Measurements from ENCODE around the gene ITGB1BP1.
A peak's percentile ranks its signal among the peaks of the same experiment; 100 is the strongest.

Gene ITGB1BP1, protein sequence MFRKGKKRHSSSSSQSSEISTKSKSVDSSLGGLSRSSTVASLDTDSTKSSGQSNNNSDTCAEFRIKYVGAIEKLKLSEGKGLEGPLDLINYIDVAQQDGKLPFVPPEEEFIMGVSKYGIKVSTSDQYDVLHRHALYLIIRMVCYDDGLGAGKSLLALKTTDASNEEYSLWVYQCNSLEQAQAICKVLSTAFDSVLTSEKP

DNA sequence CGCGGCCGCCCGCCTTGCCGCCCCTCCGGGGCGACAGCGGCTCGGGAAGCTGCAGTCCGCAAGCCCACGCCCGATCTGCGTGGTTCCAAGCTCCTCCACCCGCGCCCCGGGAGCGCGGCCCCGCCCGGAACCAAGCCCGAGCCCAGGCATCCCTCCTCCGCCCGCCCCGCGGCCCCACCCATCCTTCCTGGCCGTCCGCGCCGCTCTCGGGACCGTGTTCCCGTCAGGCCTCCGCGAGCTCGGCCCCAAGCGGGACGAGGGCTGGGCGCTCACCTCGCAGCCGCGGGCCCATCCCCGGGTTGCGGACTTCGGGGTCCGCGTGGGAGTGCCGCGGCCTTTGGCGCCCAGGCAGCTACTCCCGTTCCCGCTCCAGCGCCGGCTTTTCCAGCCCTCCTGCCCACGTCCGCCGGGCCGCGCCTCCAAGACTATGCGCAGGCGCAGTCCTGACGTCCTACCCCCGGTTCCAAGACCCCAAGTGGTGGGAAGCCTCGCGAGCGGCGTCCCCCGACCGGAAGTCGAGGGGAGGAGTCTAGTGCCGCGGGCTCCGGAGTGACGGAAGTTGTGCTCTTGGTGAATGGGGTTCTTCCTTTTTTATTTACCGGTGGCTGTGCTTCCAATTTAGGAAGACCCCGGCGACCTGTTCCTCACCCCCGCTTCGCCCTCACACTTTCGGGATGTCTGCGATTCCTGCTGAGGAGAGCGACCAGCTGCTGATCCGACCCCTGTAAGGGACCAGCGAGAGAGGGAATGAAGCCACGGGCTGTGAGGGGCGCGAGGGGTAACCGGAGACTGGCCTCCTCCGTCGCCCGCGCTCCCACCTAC is at the start of gene ITGB1BP1, which contains the start of gene CPSF3:
Gene ITGB1BP1, minus strand, starts transcription at position 429 of the 822 bp plus-strand sequence. CDS start 4,831 bp downstream, outside the sequence.
Gene CPSF3, plus strand, starts transcription at position 555 of the 822 bp plus-strand sequence. Its CDS starts 120 bp downstream, at position 675.
- peak; percentile 78 for DNase-seq (ENCODE audit: low read depth, low spot score)

DNA sequence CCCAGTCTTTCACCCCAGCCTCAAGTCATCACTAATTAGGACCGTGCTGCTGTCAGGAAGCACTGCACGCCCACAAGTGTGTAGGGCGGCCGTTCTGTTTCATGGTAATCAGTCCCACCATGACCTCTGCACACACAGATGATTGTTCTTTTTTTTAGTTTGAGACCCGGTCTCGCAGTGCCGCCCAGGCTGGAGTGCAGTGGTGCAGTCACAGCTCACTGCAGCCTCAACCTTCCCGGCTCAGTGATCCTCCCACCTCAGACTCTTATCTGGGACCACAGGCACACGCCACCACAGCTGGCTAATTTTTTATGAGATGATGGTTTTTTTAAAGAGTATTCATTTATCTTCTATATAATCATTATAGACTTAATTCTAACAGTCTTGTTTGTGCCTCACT is 49.2 kb upstream of the ITGB1BP1 start:
- DNase-seq (ENCODE audit: low read depth, low spot score), result no peak

- no peak for DNase-seq (ENCODE audit: low read depth, low spot score)
These were observed 47.9 kb upstream of the ITGB1BP1 start for GRCh38 chr2:9471206-9471605.

- DNase-seq (ENCODE audit: low read depth, low spot score), result no peak
These were observed 44.4 kb upstream of the ITGB1BP1 start for GRCh38 chr2:9467687-9468086.

DNA sequence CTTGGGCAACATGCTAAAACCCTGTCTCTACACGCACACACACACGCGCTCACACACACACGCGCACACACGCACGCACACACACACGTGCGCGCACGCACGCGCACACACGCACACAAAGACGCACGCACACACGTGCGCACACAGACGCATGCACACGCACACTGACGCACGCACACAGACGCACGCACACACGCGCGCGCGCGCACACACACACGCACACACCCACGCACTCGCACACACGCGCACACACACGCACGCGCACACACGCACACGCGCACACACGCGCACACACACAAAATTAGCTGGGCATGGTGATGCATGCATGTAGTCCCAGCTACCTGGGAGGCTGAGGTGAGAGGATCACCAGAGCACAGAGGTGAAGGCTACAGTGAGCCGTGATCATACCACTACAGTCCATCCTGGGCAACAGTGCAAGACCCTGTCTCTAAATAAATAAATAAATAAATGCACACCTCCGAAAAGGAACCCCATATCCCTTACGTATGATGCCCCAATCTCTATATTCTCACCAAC is 42.9 kb upstream of the ITGB1BP1 start:
- no peak for DNase-seq (ENCODE audit: low read depth, low spot score)

- DNase-seq (ENCODE audit: low read depth, low spot score), result no peak
These were observed 41.8 kb upstream of the ITGB1BP1 start for GRCh38 chr2:9465170-9465569.

DNA sequence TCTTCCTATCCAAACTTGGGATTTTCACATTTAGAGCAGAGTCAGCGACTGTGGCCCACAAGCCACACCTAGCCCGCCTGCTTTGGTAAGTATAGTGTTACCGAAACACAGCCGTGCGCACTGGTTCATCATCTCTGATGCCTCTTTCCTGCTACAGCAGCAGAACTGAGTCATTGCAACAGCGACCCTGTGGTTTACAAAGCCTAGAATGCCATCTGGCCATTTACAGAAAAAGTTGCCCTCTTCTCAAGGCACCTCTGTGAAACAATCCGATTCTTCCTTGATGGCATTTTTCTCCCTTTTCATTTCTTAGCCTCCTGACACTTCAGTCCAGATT is 40.3 kb upstream of the ITGB1BP1 start:
- no peak for DNase-seq (ENCODE audit: low read depth, low spot score)

DNA sequence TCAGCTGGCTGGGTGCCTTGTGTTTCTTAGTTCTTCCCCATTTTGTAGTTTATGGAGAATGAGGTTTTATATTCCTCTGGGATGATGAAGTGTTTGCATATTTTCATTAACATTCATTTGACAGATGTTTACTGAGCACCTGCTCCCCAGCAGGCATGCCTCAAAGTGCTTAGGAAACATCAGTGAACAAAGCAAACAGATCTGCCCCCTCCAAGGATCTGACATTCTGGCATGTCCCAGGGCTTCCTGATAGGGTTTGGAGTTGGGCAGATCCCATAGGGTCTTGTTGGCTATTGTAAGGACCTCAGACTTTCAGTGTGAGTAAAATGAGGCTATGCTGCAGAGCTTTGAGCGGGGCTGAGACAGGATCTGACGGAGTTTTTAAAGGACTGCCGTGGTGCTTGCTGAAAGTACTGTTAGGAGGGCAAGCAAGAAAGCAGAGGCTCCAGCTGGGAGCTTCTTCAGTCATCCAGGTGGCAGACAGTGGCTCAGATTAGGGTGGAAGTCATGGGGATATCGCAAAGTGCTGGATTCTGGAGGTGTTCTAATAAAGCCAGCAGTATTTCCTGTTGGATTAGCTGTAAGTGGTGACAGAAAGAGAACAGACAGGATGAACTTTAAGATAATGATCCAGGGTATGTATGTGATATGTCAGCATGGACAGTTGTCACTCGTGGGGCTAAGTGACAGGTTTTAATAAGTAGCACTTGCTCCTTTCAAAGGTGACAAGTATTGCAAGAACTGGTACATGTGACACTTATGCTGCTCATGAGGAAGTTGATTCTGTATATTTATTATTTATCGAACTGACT is 39.8 kb upstream of the ITGB1BP1 start:
- DNase-seq (ENCODE audit: low read depth, low spot score), result no peak

GRCh38 chr2:9462313-9462712 is 39.0 kb upstream of the ITGB1BP1 start:
- no peak for DNase-seq (ENCODE audit: low read depth, low spot score)

- DNase-seq (ENCODE audit: low read depth, low spot score), result no peak
These were observed 37.8 kb upstream of the ITGB1BP1 start for GRCh38 chr2:9461079-9461478.

DNA sequence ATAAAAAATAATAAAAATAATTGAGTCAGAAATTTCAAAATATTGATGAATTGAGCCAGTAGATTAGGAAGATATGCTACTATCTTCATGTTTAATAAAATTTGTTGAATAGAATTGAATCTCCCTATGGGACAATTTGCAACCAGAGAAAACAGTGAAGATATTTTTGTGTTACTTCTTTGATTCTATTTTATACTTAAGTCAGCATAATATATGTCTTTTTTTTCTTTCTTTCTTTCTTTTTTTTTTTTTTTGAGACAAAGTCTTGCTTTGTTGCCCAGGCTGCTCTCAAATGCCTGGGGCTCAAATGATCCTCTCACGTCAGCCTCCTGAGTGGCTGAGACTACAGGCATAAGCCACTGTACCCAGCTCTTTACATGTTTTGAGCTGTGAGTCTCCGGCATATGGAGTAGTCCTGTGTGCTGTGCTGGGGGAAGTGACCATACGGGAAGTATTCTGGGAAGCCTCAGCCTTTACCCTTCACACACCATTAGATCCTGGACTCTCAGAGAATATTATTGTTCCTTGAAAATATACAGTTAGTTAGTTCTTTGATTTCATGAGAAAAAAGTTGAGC is 37.2 kb upstream of the ITGB1BP1 start:
- DNase-seq (ENCODE audit: low read depth, low spot score), result no peak

DNA sequence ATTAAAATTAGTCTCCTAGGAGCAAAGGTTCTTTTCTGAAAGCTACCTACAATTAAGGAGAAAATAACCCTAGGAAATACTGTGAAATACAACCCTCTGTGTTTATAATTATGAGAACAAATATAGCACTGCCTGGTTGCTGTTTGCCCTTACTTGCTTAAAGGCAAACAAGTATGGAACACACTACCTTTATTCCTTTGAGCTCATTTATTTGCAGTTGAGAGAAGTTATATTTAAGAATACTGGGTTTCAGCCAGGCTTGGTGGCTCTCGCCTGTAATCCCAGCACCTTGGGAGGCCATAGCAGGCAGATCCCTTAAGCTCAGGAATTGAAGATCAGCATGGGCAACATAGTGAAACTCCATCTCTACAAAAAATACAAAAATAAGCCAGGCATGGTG is 27.9 kb upstream of the ITGB1BP1 start:
- no peak for DNase-seq (ENCODE audit: low read depth, low spot score)

DNA sequence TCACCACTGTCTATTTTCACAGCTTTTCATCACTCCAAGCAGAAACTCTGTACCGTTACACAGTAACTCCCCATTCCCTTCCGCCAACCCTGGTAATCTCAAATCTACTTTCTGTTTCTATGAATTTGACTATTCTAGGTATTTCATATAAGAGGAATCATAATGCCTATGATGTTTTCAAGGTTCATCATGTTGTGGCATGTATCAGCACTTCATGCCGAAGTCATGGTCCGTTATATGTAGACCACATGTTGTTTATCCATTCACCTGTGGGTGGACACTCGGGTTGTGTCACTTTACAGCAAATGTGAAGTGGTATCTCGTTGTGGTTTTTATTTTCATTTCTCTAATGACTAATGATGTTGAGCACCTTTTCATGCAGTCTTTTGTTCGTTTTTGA is 21.8 kb upstream of the ITGB1BP1 start:
- DNase-seq (ENCODE audit: low read depth, low spot score), result no peak

DNA sequence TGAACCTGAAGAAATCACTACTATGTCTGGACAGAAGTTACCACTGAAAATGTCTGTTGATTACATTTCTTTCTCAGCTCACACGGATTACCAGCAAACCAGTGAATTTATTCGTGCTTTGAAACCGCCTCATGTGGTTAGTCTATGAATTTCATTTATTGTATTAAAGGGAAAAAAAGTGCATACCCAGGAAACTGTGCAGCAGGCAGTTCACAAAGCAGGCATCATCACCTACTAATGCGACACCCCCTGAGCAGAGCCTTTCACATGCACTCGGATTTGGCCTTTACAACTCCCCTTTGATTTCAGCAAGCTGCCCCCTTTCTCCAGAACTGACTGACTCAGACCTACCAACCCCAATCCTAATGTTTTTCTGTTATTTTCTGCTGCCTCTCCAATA is 20.2 kb upstream of the ITGB1BP1 start:
- no peak for DNase-seq (ENCODE audit: low read depth, low spot score)

GRCh38 chr2:9441556-9441955 is 18.2 kb upstream of the ITGB1BP1 start:
- no peak for DNase-seq (ENCODE audit: low read depth, low spot score)

DNA sequence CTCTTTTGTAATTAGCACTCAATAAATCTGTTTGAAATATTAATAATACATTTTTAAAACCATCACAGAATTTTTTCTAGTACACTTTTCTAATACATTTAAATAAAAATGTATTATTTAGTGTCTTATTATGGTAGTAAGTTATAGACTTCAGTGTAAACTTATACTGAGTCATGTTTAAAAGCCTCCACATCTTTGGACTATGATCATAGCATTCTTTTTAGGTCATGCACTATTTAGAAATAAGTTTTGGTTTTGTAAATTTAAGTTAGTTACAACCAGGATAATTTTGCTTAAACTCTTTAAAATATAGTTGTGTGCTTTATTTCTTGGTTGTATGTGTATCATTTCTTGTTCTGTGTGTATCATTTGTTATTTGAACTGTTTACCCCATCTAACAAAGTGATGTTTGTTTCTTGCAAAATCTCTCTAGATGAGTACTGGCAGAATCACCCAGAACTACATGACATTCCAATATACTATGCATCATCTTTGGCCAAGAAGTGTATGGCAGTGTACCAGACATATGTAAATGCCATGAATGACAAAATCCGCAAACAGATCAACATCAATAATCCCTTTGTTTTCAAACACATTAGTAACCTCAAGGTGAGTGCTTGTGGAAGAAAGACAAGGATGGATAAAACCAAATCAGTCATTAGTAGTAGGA is 16.9 kb upstream of the ITGB1BP1 start:
- DNase-seq (ENCODE audit: low read depth, low spot score), result no peak

DNA sequence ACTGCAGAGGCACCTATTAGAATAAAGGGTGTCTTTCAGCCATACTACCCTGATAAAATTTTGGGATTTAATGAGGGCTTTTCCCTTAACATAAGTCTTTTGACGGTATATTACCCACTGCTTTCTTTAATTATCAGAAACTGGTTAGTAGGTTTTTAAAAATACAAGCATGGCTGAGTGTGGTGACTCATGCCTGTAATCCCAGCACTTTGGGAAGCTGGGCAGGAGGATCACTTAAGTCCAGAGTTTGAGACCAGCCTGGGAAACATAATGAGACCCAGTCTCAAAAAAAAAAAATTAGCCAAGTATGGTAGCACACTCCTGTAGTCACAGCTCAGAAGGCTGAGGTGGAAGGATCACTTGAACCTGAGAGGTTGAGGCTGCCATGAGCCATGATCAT is 16.2 kb upstream of the ITGB1BP1 start:
- no peak for DNase-seq (ENCODE audit: low read depth, low spot score)

DNA sequence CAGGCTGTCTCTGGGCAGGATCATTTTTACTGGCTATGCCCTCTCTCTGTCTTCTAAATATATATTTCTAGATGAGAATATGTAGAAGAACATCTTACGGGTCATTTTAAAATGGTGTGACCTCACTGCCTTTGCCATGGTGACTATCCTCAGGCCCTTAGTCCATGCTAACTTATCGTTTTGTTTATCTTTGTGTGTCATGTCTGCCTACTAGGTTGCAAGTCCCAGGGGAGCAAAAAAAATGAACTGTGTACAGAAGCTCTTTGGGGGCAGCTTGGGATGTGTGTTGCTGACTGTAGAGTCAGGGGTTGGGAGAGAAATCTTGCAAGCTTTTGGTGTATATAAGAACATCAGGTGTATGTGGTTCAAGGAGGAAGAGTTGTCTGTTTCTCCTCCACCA is 11.2 kb upstream of the ITGB1BP1 start:
- DNase-seq (ENCODE audit: low read depth, low spot score), result no peak

DNA sequence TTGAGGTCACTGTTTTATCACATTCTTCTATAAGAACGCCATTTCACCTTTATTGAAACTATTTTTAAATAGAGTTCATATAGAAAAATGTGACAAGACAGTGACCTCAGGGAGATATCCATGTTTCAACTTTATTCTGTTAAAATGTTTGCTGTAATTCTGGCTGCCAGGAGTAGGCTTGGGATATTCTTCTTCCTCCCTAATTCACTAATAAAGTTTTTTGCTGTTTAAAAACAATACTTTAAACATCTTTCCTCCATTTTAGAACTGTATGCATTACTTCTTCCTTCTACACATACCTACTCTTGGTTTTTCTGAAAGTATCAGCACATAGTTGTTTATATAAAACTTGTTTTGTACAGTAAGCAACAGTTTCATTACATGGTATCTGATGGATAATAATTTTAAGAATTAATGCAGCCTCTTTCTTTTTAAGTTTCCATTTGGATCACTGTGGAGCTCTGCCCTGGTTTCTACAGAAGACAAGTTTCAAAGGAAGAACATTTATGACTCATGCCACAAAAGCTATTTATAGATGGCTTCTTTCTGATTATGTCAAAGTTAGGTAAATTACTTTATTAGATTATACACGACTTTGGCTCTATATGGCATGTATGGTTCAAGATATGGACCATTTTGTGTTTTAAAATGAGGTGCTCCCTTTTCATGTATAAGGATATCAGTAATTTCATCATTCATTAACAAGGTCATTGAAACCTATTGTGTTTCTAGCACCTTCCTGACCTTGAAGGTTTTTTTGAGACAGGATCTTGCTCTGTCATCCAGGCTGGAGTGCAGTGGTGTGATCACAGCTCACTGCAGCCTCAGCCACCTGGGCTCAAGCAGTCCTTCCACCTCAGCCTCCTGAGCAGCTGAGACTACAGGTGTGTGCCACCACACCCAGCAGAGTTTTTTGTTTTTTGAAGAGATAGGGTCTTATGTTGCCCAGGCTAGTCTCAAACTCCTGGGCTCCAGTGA is 7.3 kb upstream of the ITGB1BP1 start:
- DNase-seq (ENCODE audit: low read depth, low spot score), result no peak

DNA sequence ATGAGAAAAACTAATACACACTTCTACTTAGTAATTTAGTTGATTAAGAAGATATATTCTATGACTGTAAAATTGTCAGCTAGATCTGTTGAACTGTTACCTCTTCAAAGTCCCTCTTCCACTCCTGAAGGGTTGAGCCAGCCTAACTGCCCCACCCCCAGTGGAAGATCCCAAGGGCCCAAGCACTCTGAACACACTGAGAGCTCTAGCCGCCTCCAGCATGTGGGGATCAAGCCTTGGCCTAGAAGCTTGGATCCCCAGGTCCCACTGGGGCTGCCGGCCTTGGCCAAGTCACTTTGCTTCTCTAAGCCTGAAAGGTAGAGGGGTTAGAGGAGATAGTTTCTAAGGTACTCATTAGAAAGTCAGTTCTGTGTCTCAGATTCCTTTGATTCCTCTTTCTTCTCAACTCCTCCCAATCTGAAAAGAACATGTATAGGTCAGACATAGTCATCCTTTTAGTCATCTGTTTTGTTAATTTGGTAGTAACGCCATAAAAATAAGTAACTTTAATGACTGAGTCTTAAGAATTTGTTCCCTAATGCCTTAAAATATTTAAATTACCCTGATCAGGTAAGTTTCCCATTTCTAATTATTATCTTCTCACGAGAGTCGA is 5.7 kb upstream of the ITGB1BP1 start:
- DNase-seq (ENCODE audit: low read depth, low spot score), result no peak

Measured in iPS DF 19.7 (cell line).